H9 (cell line): Measurements from ENCODE around the gene DCTN5. TPM values are rescaled to one million over a fixed set of nuclear protein-coding genes. Genes with fewer than 3 reads are reported as not detected.

Experiments used
- DNase-seq: peaks from one replicate; pipeline ENCODE4 v3.0.0-alpha.2; 2017
- H2AFZ ChIP-seq: one replicate; pipeline ENCODE4 v1.6.1; 2013; ENCODE audit warnings: mild to moderate bottlenecking, low read length, control low read depth, moderate library complexity
- H2AK5ac ChIP-seq: 2 replicates; pipeline ENCODE4 v1.6.1; 2013; ENCODE audit warnings: low read length, control low read depth, mixed read lengths; ENCODE audit not compliant: insufficient read length
- H2BK120ac ChIP-seq: one replicate; pipeline ENCODE4 v1.6.1; 2013; ENCODE audit warnings: low read depth, mild to moderate bottlenecking, low read length, control low read depth, inconsistent platforms; ENCODE audit not compliant: poor library complexity, severe bottlenecking
- H2BK12ac ChIP-seq: 2 replicates; pipeline ENCODE4 v1.6.1; 2013; ENCODE audit warnings: low read length, control low read depth, mixed read lengths, low read depth; ENCODE audit not compliant: insufficient read length
- H2BK15ac ChIP-seq: 2 replicates; pipeline ENCODE4 v1.6.1; 2013; ENCODE audit warnings: low read depth, low read length, control low read depth
- H2BK20ac ChIP-seq: one replicate; pipeline ENCODE4 v1.6.1; 2013; ENCODE audit warnings: low read depth, mild to moderate bottlenecking, low read length, control low read depth, inconsistent platforms; ENCODE audit not compliant: poor library complexity, severe bottlenecking
- H2BK5ac ChIP-seq: 2 replicates; pipeline ENCODE4 v1.6.1; 2013; ENCODE audit warnings: low read length, control low read depth, mixed read lengths; ENCODE audit not compliant: insufficient read length
- H3K14ac ChIP-seq: 2 replicates; pipeline ENCODE4 v1.6.1; 2013; ENCODE audit warnings: low read length, control low read depth; ENCODE audit not compliant: insufficient read depth
- H3K18ac ChIP-seq: 2 replicates; pipeline ENCODE4 v1.6.1; 2013; ENCODE audit warnings: low read depth, mild to moderate bottlenecking, mixed read lengths, low read length, control low read depth; ENCODE audit not compliant: insufficient read length
- H3K23ac ChIP-seq: 2 replicates; pipeline ENCODE4 v1.6.1; 2013; ENCODE audit warnings: low read length, control low read depth, mixed read lengths, low read depth; ENCODE audit not compliant: insufficient read length
- H3K23me2 ChIP-seq: 2 replicates; pipeline ENCODE4 v1.6.1; 2013; ENCODE audit warnings: low read depth, mild to moderate bottlenecking, mixed read lengths, low read length, control low read depth; ENCODE audit not compliant: insufficient read length, poor library complexity, severe bottlenecking
- H3K27ac ChIP-seq: 2 replicates; pipeline ENCODE4 v1.5.1; 2013; ENCODE audit warnings: low read length, control low read depth, mixed read lengths, low read depth; ENCODE audit not compliant: insufficient read length
- H3K27me3 ChIP-seq: 2 replicates; pipeline ENCODE4 v1.6.1; 2013; ENCODE audit warnings: low read length, control low read depth, inconsistent platforms; ENCODE audit not compliant: insufficient read depth
- H3K4ac ChIP-seq: 2 replicates; pipeline ENCODE4 v1.6.1; 2013; ENCODE audit warnings: low read depth, mild to moderate bottlenecking, control low read depth, inconsistent platforms, low read length, moderate library complexity
- H3K4me1 ChIP-seq: 2 replicates; pipeline ENCODE4 v1.6.1; 2013; ENCODE audit warnings: low read length, control low read depth, inconsistent platforms; ENCODE audit not compliant: insufficient read depth
- H3K4me2 ChIP-seq: 2 replicates; pipeline ENCODE4 v1.6.1; 2013; ENCODE audit warnings: low read length, control low read depth, mixed read lengths; ENCODE audit not compliant: insufficient read length, insufficient read depth
- H3K56ac ChIP-seq: 2 replicates; pipeline ENCODE4 v1.6.1; 2013; ENCODE audit warnings: low read depth, mild to moderate bottlenecking, mixed read lengths, low read length, control low read depth; ENCODE audit not compliant: insufficient read length
- H3K79me1 ChIP-seq: 2 replicates; pipeline ENCODE4 v1.6.1; 2013; ENCODE audit warnings: low read depth, mild to moderate bottlenecking, moderate library complexity, low read length, control low read depth, inconsistent platforms; ENCODE audit not compliant: insufficient read depth, poor library complexity, severe bottlenecking
- H3K79me2 ChIP-seq: 2 replicates; pipeline ENCODE4 v1.6.1; 2013; ENCODE audit warnings: low read length, control low read depth, inconsistent platforms; ENCODE audit not compliant: insufficient read depth
- H3K9ac ChIP-seq: 2 replicates; pipeline ENCODE4 v1.6.1; 2013; ENCODE audit warnings: low read length, control low read depth, mixed read lengths; ENCODE audit not compliant: insufficient read length; ENCODE audit errors: extremely low read depth
- H3K9me3 ChIP-seq: one replicate; pipeline ENCODE4 v1.6.1; 2013; ENCODE audit warnings: low read depth, low read length, inconsistent platforms; ENCODE audit not compliant: control insufficient read depth
- H3T11ph ChIP-seq: one replicate; pipeline ENCODE4 v1.6.1; 2013; ENCODE audit warnings: mild to moderate bottlenecking, low read length, control low read depth, inconsistent platforms
- H4K20me1 ChIP-seq: one replicate; pipeline ENCODE4 v1.6.1; 2013; ENCODE audit not compliant: control insufficient read depth, insufficient read length, insufficient read depth
- H4K5ac ChIP-seq: 2 replicates; pipeline ENCODE4 v1.6.1; 2013; ENCODE audit warnings: low read depth, mild to moderate bottlenecking, mixed read lengths, low read length, control low read depth; ENCODE audit not compliant: insufficient read length
- H4K8ac ChIP-seq: replicated peaks from 2 replicates; pipeline ENCODE4 v1.6.1; 2013; ENCODE audit warnings: low read length, control low read depth, mixed read lengths, low read depth; ENCODE audit not compliant: insufficient read length
- H4K91ac ChIP-seq: 2 replicates; pipeline ENCODE4 v1.6.1; 2013; ENCODE audit warnings: low read depth, mild to moderate bottlenecking, moderate library complexity, mixed read lengths, low read length, control low read depth; ENCODE audit not compliant: insufficient read length
- H3K27ac Mint-ChIP-seq, 3 experiments: 2 replicates in 2 of 3; 3 replicates in 1 of 3; pipeline ENCODE4 v1.8.0; 2020 to 2021; ENCODE audit warnings: mixed read lengths in 3 of 3, mild to moderate bottlenecking in 1 of 3, moderate library complexity in 1 of 3
- H3K27me3 Mint-ChIP-seq: 2 replicates; pipeline ENCODE4 v1.8.0; 2021; ENCODE audit warnings: low read depth, mild to moderate bottlenecking, moderate library complexity, mixed read lengths
- H3K36me3 Mint-ChIP-seq, 3 experiments: 2 replicates in 2 of 3; 3 replicates in 1 of 3; pipeline ENCODE4 v1.8.0; 2020 to 2021; ENCODE audit warnings: low read depth in 3 of 3, mixed read lengths in 3 of 3; ENCODE audit not compliant: insufficient read depth in 1 of 3
- H3K4me1 Mint-ChIP-seq, 2 experiments: 2 replicates each; pipeline ENCODE4 v1.8.0; 2020; ENCODE audit warnings: mixed read lengths in 2 of 2
- H3K4me3 Mint-ChIP-seq, 2 experiments: 2 replicates in 1 of 2; 3 replicates in 1 of 2; pipeline ENCODE4 v1.8.0; 2020 to 2021; ENCODE audit warnings: mild to moderate bottlenecking in 2 of 2, mixed read lengths in 2 of 2, moderate library complexity in 1 of 2
- H3K9me3 Mint-ChIP-seq, 2 experiments: 2 replicates in 1 of 2; 3 replicates in 1 of 2; pipeline ENCODE4 v1.8.0; 2020; ENCODE audit warnings: mild to moderate bottlenecking in 2 of 2, mixed read lengths in 2 of 2, moderate library complexity in 1 of 2
- WGBS: extraction: QIAGEN DNeasy Blood & Tissue Kit; methylation state at CpG from one replicate; pipeline ENCODE4 v1.1.7; 2013; ENCODE audit warnings: missing lambda C conversion rate, low lambda C conversion rate, mixed read lengths; ENCODE audit not compliant: insufficient read length; ENCODE audit errors: extremely low coverage; 5-methylcytosine and 5-hydroxymethylcytosine counted together
- total RNA-seq: library from RNA; stranded (reverse); gene quantifications from 2 replicates; pipeline ENCODE4 v1.2.1, GENCODE V29; 2021
- TF ChIP-seq, protein P1 (sequence below): fragments of 200-600 bp; sonication (generic); conservative IDR thresholded peaks from 3 replicates; pipeline ENCODE4 v1.8.0; 2021; ENCODE audit warnings: antibody characterized with exemption, mild to moderate bottlenecking

Gene DCTN5
- total RNA-seq, 1 experiment from 2014 or later: 114 TPM

DNA sequence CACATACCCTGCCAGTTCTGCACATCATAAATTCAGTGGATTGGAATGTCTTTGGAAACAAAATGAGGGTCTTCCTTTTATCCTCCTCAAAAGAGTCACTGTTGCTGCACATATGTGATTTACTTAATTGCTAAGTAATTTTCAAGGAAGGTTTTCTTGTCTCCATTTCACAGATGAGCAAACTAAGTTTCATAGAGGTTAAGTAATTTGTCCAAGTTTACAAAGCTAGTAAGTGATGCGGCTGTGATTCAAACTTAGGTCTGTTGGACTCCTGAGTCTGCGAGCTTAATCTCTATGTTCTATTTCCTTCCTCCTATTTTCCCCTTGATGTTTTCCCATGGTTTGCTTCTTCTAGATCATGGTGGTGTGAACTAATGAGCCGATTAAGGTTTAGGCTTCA is 85.4 kb downstream of the DCTN5 start:
- no peak overlapping the region for H3K56ac ChIP-seq
- H3K79me2 ChIP-seq: no peaks in the 10 kb centered on the region
- H3K79me1 ChIP-seq: no peaks in the 10 kb centered on the region
- peaks cover 0 to 6% (median 6%) of the 10 kb centered on the region in 3 experiments; a peak in 2 of 7 replicates for H3K36me3 Mint-ChIP-seq
- no peak overlapping the region for H2BK12ac ChIP-seq
- H2BK120ac ChIP-seq: no peak overlapping the region
- no peak overlapping the region for H2AFZ ChIP-seq
- WGBS: no CpG with 5 or more reads among the region's 3 CpGs
- no peak overlapping the region for H3K27ac ChIP-seq
- H3K23me2 ChIP-seq: no peaks in the 10 kb centered on the region
- DNase-seq: no peak
- H4K5ac ChIP-seq: no peak overlapping the region
- H2BK15ac ChIP-seq: no peak overlapping the region
- no peak overlapping the region for H3K14ac ChIP-seq
- no peak overlapping the region for H3K18ac ChIP-seq
- no peak overlapping the region for H2AK5ac ChIP-seq
- no peak overlapping the region for H2BK20ac ChIP-seq
- no peaks in the 10 kb centered on the region for H3K27me3 ChIP-seq
- no peaks in the 10 kb centered on the region for H3K9me3 ChIP-seq
- no peaks in the 10 kb centered on the region; the same call in 1 of the 2 replicates for H3K4me1 ChIP-seq
- peaks cover 8 to 11% of the 10 kb centered on the region in 2 experiments for H3K9me3 Mint-ChIP-seq
- H3T11ph ChIP-seq: no peak overlapping the region
- H3K4me2 ChIP-seq: no peak overlapping the region
- no peak overlapping the region for H2BK5ac ChIP-seq
- H4K91ac ChIP-seq: no peak overlapping the region
- H3K4ac ChIP-seq: no peak overlapping the region
- peaks cover 9% of the 10 kb centered on the region for H3K27me3 Mint-ChIP-seq
- H4K8ac ChIP-seq: no peak overlapping the region
- no peak overlapping the region for H3K4me3 Mint-ChIP-seq
- H4K20me1 ChIP-seq: no peaks in the 10 kb centered on the region
- TF ChIP-seq, protein P1, sequence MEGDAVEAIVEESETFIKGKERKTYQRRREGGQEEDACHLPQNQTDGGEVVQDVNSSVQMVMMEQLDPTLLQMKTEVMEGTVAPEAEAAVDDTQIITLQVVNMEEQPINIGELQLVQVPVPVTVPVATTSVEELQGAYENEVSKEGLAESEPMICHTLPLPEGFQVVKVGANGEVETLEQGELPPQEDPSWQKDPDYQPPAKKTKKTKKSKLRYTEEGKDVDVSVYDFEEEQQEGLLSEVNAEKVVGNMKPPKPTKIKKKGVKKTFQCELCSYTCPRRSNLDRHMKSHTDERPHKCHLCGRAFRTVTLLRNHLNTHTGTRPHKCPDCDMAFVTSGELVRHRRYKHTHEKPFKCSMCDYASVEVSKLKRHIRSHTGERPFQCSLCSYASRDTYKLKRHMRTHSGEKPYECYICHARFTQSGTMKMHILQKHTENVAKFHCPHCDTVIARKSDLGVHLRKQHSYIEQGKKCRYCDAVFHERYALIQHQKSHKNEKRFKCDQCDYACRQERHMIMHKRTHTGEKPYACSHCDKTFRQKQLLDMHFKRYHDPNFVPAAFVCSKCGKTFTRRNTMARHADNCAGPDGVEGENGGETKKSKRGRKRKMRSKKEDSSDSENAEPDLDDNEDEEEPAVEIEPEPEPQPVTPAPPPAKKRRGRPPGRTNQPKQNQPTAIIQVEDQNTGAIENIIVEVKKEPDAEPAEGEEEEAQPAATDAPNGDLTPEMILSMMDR: no peak
- H3K4me1 Mint-ChIP-seq: peaks cover 11 to 17% of the 10 kb centered on the region in 2 experiments
- H3K23ac ChIP-seq: no peak overlapping the region
- H3K27ac Mint-ChIP-seq: no peak overlapping the region
- no peak overlapping the region for H3K9ac ChIP-seq

Other genes starting within 250 kb of the DCTN5 start
- 17.5 and 17.9 TPM in 2 replicates for gene COG7, start 188.3 kb upstream of the DCTN5 start, total RNA-seq
- 143 TPM in 2 replicates for gene GGA2, start 131.0 kb upstream of the DCTN5 start, total RNA-seq
- gene EARS2, start 84.1 kb upstream of the DCTN5 start, total RNA-seq: 50.1 and 51.9 TPM in 2 replicates
- 107 and 112 TPM in 2 replicates for gene UBFD1, start 83.7 kb upstream of the DCTN5 start, total RNA-seq
- gene NDUFAB1, start 45.1 kb upstream of the DCTN5 start, total RNA-seq: 183 and 192 TPM in 2 replicates
- 37.7 and 40.3 TPM in 2 replicates for gene PALB2, start 156 bp upstream of the DCTN5 start, total RNA-seq
- 138 and 140 TPM in 2 replicates for gene PLK1, start 37.4 kb downstream of the DCTN5 start, total RNA-seq
- 1.2 and 2.1 TPM in 2 replicates for gene ERN2, start 71.8 kb downstream of the DCTN5 start, total RNA-seq
- 1.1 and 1.4 TPM in 2 replicates for gene CHP2, start 113.6 kb downstream of the DCTN5 start, total RNA-seq
- 7.0 and 7.7 TPM in 2 replicates for gene PRKCB, start 194.5 kb downstream of the DCTN5 start, total RNA-seq